Fibroblast of skin of left biceps (primary cell): ENCODE data around the gene SCYGR1.
"Not testable (repeated sequence)": the region's sequence is repeated elsewhere in the genome, so short reads cannot be mapped to it uniquely, and the experiment has no call there.

Experiments
- DNase-seq, 2 experiments: peaks; one replicate each; pipeline ENCODE4 v3.0.0-alpha.2; 2013; ENCODE audit warnings: low read depth in 2 of 2

The SCYGR1 gene

GRCh38 chr2:227402959-227403358, 15.2 kb upstream of the SCYGR1 start:
- no peak for DNase-seq

GRCh38 chr2:227402321-227402720, 14.6 kb upstream of the SCYGR1 start:
- no peak for DNase-seq

- DNase-seq = no peak
Measured at GRCh38 chr2:227401550-227401949, 13.8 kb upstream of the SCYGR1 start.

- no peak for DNase-seq
Measured at GRCh38 chr2:227398684-227399670, 11.2 kb upstream of the SCYGR1 start.

GRCh38 chr2:227397562-227397961, 9.8 kb upstream of the SCYGR1 start:
- DNase-seq = no peak

GRCh38 chr2:227395556-227395955, 7.8 kb upstream of the SCYGR1 start:
- DNase-seq = no peak

- DNase-seq = no peak
Measured at GRCh38 chr2:227394401-227394800, 6.7 kb upstream of the SCYGR1 start.

- no peak for DNase-seq
Measured at GRCh38 chr2:227390468-227391256, 2.9 kb upstream of the SCYGR1 start.

GRCh38 chr2:227389661-227390060, 1.9 kb upstream of the SCYGR1 start:
- no peak for DNase-seq

GRCh38 chr2:227389231-227389630, 1.5 kb upstream of the SCYGR1 start:
- DNase-seq = no peak

GRCh38 chr2:227388537-227389011, 825 bp upstream of the SCYGR1 start:
- peak; percentile 80 to 86 for DNase-seq

- DNase-seq = no peak
Measured at GRCh38 chr2:227386630-227387029, 1.1 kb downstream of the SCYGR1 start.

GRCh38 chr2:227383686-227384085, 4.1 kb downstream of the SCYGR1 start:
- no peak for DNase-seq

GRCh38 chr2:227382241-227382835, 5.4 kb downstream of the SCYGR1 start:
- not testable (repeated sequence) for DNase-seq

GRCh38 chr2:227379095-227379494, 8.7 kb downstream of the SCYGR1 start, which contains the start of gene TM4SF20:
TSS of gene TM4SF20 (minus strand) at chr2:227379306. CDS start at chr2:227379268, 38 bp downstream.
- DNase-seq = no peak

GRCh38 chr2:227378371-227378782, 9.4 kb downstream of the SCYGR1 start:
- no peak for DNase-seq

- no peak for DNase-seq
Measured at GRCh38 chr2:227377467-227378351, 10.0 kb downstream of the SCYGR1 start.

- DNase-seq = no peak
Measured at GRCh38 chr2:227376656-227377396, 10.9 kb downstream of the SCYGR1 start.

- DNase-seq = no peak
Measured at GRCh38 chr2:227374158-227374557, 13.6 kb downstream of the SCYGR1 start.

GRCh38 chr2:227373389-227373788, 14.4 kb downstream of the SCYGR1 start:
- DNase-seq = no peak
